Activated CD4-positive, alpha-beta T cell treated with anti-CD3 and anti-CD28 coated beads for 36 hours (primary cell): ENCODE data around the gene MB. TPM values are rescaled to one million over a fixed set of nuclear protein-coding genes. Genes with fewer than 3 reads are reported as not detected.
A peak's percentile ranks its signal among the peaks of the same experiment; 100 is the strongest.

Experiments used
- ATAC-seq: fragments of 200-7000 bp; cut with Tn5 transposase; one replicate; pipeline ENCODE4 v1.10.0; 2021; ENCODE audit warnings: mild to moderate bottlenecking, moderate library complexity
- CTCF ChIA-PET: fragments of 350-600 bp; sonication (Branson Sonifier 250); formaldehyde crosslinking; loops from one replicate; lab custom pipeline; 2021; ENCODE audit warnings: antibody characterized with exemption; lab: Charles Lee
- POLR2A ChIA-PET: fragments of 350-600 bp; sonication (Branson Sonifier 250); formaldehyde crosslinking; loops from one replicate; lab custom pipeline; 2021; ENCODE audit warnings: antibody characterized with exemption, inconsistent platforms; lab: Charles Lee
- DNase-seq: peaks from one replicate; pipeline ENCODE4 v3.0.0-alpha.2; 2020
- H3K27ac Mint-ChIP-seq: one replicate; pipeline ENCODE4 v1.8.0; 2021; ENCODE audit warnings: mixed read lengths
- H3K27me3 Mint-ChIP-seq: one replicate; pipeline ENCODE4 v1.8.0; 2021; ENCODE audit warnings: mixed read lengths
- H3K36me3 Mint-ChIP-seq: one replicate; pipeline ENCODE4 v1.8.0; 2021; ENCODE audit warnings: low read depth, mixed read lengths
- H3K4me1 Mint-ChIP-seq: one replicate; pipeline ENCODE4 v1.8.0; 2021; ENCODE audit warnings: mixed read lengths
- H3K4me3 Mint-ChIP-seq: one replicate; pipeline ENCODE4 v1.8.0; 2021; ENCODE audit warnings: mild to moderate bottlenecking, moderate library complexity, mixed read lengths
- H3K9me3 Mint-ChIP-seq: one replicate; pipeline ENCODE4 v1.8.0; 2021; ENCODE audit warnings: low read depth, mixed read lengths
- intact Hi-C, 2 experiments: fragments of 100-400 bp; cut with DNase I in 1 of 2; cut with micrococcal nuclease in 1 of 2; formaldehyde crosslinking; loops; one replicate each; pipeline versions ENCODE4 v1.14.2 to v1.15.1; 2022 to 2024; cut with DNase I, micrococcal nuclease
- total RNA-seq, 2 experiments: library from RNA; stranded (reverse); gene quantifications; one replicate each; pipeline ENCODE4 v1.2.3, GENCODE V29; 2021

The MB gene
- total RNA-seq, 2 experiments from 2014 or later: not detected

- ATAC-seq: no peak
- no peaks in the 10 kb centered on the region for H3K36me3 Mint-ChIP-seq
- no peak for DNase-seq
- peaks cover 2% of the 10 kb centered on the region for H3K27me3 Mint-ChIP-seq
- H3K4me1 Mint-ChIP-seq: peaks cover 21% of the 10 kb centered on the region
- no peak overlapping the region for H3K4me3 Mint-ChIP-seq
- H3K9me3 Mint-ChIP-seq: no peaks in the 10 kb centered on the region
- CTCF ChIA-PET: interaction anchor here (0.5 kb wide), 1 partner anchor 10 kb away, joined by 4 read pairs; no protein-coding TSS in a partner anchor
- intact Hi-C loops: no loop called here
- POLR2A ChIA-PET: no interaction called here
- no peak overlapping the region for H3K27ac Mint-ChIP-seq
Measured at GRCh38 chr22:35637254-35637653, 20.1 kb upstream of the MB start.

GRCh38 chr22:35634943-35635540 is 17.9 kb upstream of the MB start:
- Mint-ChIP-seq H3K27me3 (peaks cover 2% of the 10 kb centered on the region), H3K4me1 (peaks cover 23% of the 10 kb centered on the region), H3K4me3 (no peak overlapping the region), H3K36me3 (no peaks in the 10 kb centered on the region), H3K27ac (no peak overlapping the region), H3K9me3 (no peaks in the 10 kb centered on the region)
- intact Hi-C loops: no loop called here
- ATAC-seq: peak; percentile 40
- DNase-seq: no peak
- CTCF ChIA-PET: interaction anchor here (0.6 to 1.6 kb wide), 5 partner anchors 8 to 312 kb away, joined by 3 to 4 read pairs (median 4); no protein-coding TSS in a partner anchor
- POLR2A ChIA-PET: no interaction called here

- intact Hi-C loops: no loop called here
- H3K4me1 Mint-ChIP-seq: peaks cover 31% of the 10 kb centered on the region
- peaks cover 2% of the 10 kb centered on the region for H3K27me3 Mint-ChIP-seq
- H3K27ac Mint-ChIP-seq: no peak overlapping the region
- ATAC-seq (peak; percentile 31), DNase-seq (no peak)
- ChIA-PET CTCF (interaction anchor here (0.6 to 1.6 kb wide), 5 partner anchors 9 to 432 kb away, joined by 3 to 4 read pairs (median 3); no protein-coding TSS in a partner anchor), POLR2A (no interaction called here)
- no peaks in the 10 kb centered on the region for H3K9me3 Mint-ChIP-seq
- no peak overlapping the region for H3K4me3 Mint-ChIP-seq
- no peaks in the 10 kb centered on the region for H3K36me3 Mint-ChIP-seq
Measured at GRCh38 chr22:35634015-35634414, 16.9 kb upstream of the MB start.

- no peaks in the 10 kb centered on the region for H3K36me3 Mint-ChIP-seq
- peaks cover 31% of the 10 kb centered on the region for H3K4me1 Mint-ChIP-seq
- ChIA-PET POLR2A (no interaction called here), CTCF (interaction anchor here (1.1 kb wide), 1 partner anchor 432 kb away, joined by 3 read pairs; no protein-coding TSS in a partner anchor)
- H3K27ac Mint-ChIP-seq: no peak overlapping the region
- H3K9me3 Mint-ChIP-seq: no peaks in the 10 kb centered on the region
- no peak for DNase-seq
- no peak for ATAC-seq
- intact Hi-C loops: no loop called here
- H3K4me3 Mint-ChIP-seq: no peak overlapping the region
- H3K27me3 Mint-ChIP-seq: peaks cover 2% of the 10 kb centered on the region
Measured at GRCh38 chr22:35633520-35633919, 16.4 kb upstream of the MB start.

- intact Hi-C loops: no loop called here
- no peak for DNase-seq
- ChIA-PET CTCF (interaction anchor here (0.6 kb wide), 1 partner anchor 16 kb away, joined by 3 read pairs; no protein-coding TSS in a partner anchor), POLR2A (no interaction called here)
- Mint-ChIP-seq H3K27ac (no peak overlapping the region), H3K9me3 (no peaks in the 10 kb centered on the region), H3K4me3 (no peak overlapping the region), H3K36me3 (no peaks in the 10 kb centered on the region), H3K4me1 (peaks cover 32% of the 10 kb centered on the region), H3K27me3 (peaks cover 2% of the 10 kb centered on the region)
- ATAC-seq: no peak
Measured at GRCh38 chr22:35632935-35633334, 15.8 kb upstream of the MB start.

- Mint-ChIP-seq H3K27me3 (peaks cover 2% of the 10 kb centered on the region), H3K27ac (no peak overlapping the region), H3K36me3 (no peaks in the 10 kb centered on the region), H3K4me1 (peaks cover 42% of the 10 kb centered on the region), H3K9me3 (no peaks in the 10 kb centered on the region), H3K4me3 (no peak overlapping the region)
- CTCF ChIA-PET: interaction anchor here (0.9 kb wide), 1 partner anchor 95 kb away, joined by 3 read pairs; no protein-coding TSS in a partner anchor
- intact Hi-C loops: loop anchor here in 1 of 2 experiments (1.0 kb wide), 1 partner anchor 290 kb away; no protein-coding TSS in a partner anchor
- no peak for ATAC-seq
- POLR2A ChIA-PET: interaction anchor here (1.7 kb wide), 1 partner anchor 16 kb away, joined by 4 read pairs; the partner anchor contains the start of gene APOL6
- DNase-seq: peak; percentile 66
Measured at GRCh38 chr22:35631597-35631996, 14.5 kb upstream of the MB start.

- Mint-ChIP-seq H3K27me3 (peaks cover 2% of the 10 kb centered on the region), H3K27ac (no peak overlapping the region), H3K4me1 (peaks cover 42% of the 10 kb centered on the region), H3K4me3 (no peak overlapping the region), H3K9me3 (no peaks in the 10 kb centered on the region), H3K36me3 (no peaks in the 10 kb centered on the region)
- ChIA-PET CTCF (interaction anchor here (0.7 to 1.0 kb wide), 4 partner anchors 17 to 1696 kb away, joined by 3 read pairs; partner anchors contain the start of gene APOL6), POLR2A (interaction anchor here (1.7 kb wide), 1 partner anchor 17 kb away, joined by 4 read pairs; the partner anchor contains the start of gene APOL6)
- ATAC-seq (no peak), DNase-seq (no peak)
- intact Hi-C loops: loop anchor here in 1 of 2 experiments (1.0 kb wide), 1 partner anchor 290 kb away; no protein-coding TSS in a partner anchor
Measured at GRCh38 chr22:35630891-35631290, 13.8 kb upstream of the MB start.

- no peak for DNase-seq
- ChIA-PET POLR2A (no interaction called here), CTCF (interaction anchor here (0.7 to 1.0 kb wide), 4 partner anchors 18 to 1695 kb away, joined by 3 read pairs; partner anchors contain the start of gene APOL6)
- no peaks in the 10 kb centered on the region for H3K9me3 Mint-ChIP-seq
- no peak overlapping the region for H3K27ac Mint-ChIP-seq
- no peaks in the 10 kb centered on the region for H3K36me3 Mint-ChIP-seq
- intact Hi-C loops: no loop called here
- H3K27me3 Mint-ChIP-seq: peaks cover 2% of the 10 kb centered on the region
- H3K4me1 Mint-ChIP-seq: peaks cover 42% of the 10 kb centered on the region
- no peak for ATAC-seq
- no peak overlapping the region for H3K4me3 Mint-ChIP-seq
Measured at GRCh38 chr22:35630387-35630793, 13.3 kb upstream of the MB start.

- ChIA-PET CTCF (interaction anchor here (0.7 to 1.0 kb wide), 3 partner anchors 273 to 1695 kb away, joined by 3 read pairs; no protein-coding TSS in a partner anchor), POLR2A (no interaction called here)
- Mint-ChIP-seq H3K4me1 (peaks cover 36% of the 10 kb centered on the region), H3K27me3 (peaks cover 2% of the 10 kb centered on the region), H3K36me3 (no peaks in the 10 kb centered on the region), H3K4me3 (no peak overlapping the region), H3K27ac (peak overlapping the region; percentile 69), H3K9me3 (no peaks in the 10 kb centered on the region)
- ATAC-seq (peak; percentile 45), DNase-seq (peak; percentile 78)
- intact Hi-C loops: loop anchor here in 1 of 2 experiments (5.0 kb wide), 2 partner anchors 63 to 438 kb away; no protein-coding TSS in a partner anchor
Measured at GRCh38 chr22:35629406-35630216, 12.5 kb upstream of the MB start.

GRCh38 chr22:35628732-35629131 is 11.6 kb upstream of the MB start:
- no peak overlapping the region for H3K27ac Mint-ChIP-seq
- H3K27me3 Mint-ChIP-seq: peaks cover 2% of the 10 kb centered on the region
- no peak for DNase-seq
- H3K4me3 Mint-ChIP-seq: no peak overlapping the region
- H3K36me3 Mint-ChIP-seq: no peaks in the 10 kb centered on the region
- ChIA-PET POLR2A (no interaction called here), CTCF (interaction anchor here (0.6 kb wide), 2 partner anchors 293 to 460 kb away, joined by 3 read pairs; no protein-coding TSS in a partner anchor)
- no peak for ATAC-seq
- H3K4me1 Mint-ChIP-seq: peaks cover 32% of the 10 kb centered on the region
- no peaks in the 10 kb centered on the region for H3K9me3 Mint-ChIP-seq
- intact Hi-C loops: loop anchor here in 1 of 2 experiments (5.0 kb wide), 2 partner anchors 64 to 439 kb away; no protein-coding TSS in a partner anchor
